Thoracic aorta (tissue), 2 donors: ENCODE measurements around the gene RAB36. TPM values are rescaled to one million over a fixed set of nuclear protein-coding genes. Genes with fewer than 3 reads are reported as not detected.
A peak's percentile ranks its signal among the peaks of the same experiment; 100 is the strongest.

Experiments
- ATAC-seq: fragments of 150-250 bp; one replicate; pipeline ENCODE4 v1.8.0; 2017; ENCODE audit warnings: low read depth; ENCODE audit not compliant: insufficient number of reproducible peaks, low FRiP score
- DNase-seq: peaks from one replicate; pipeline ENCODE4 v3.0.0-alpha.2; 2020; ENCODE audit warnings: low spot score
- H3K27ac ChIP-seq, 2 donors: fragments of 200-600 bp; sonication (generic); 1 replicate in 1 of 2; 2 replicates in 1 of 2; pipeline ENCODE4 v1.5.1; 2016; ENCODE audit warnings: mild to moderate bottlenecking in 2 of 2, moderate library complexity in 2 of 2
- H3K27me3 ChIP-seq: fragments of 200-600 bp; sonication (generic); replicated peaks from 2 replicates; pipeline ENCODE4 v1.6.0; 2016; ENCODE audit warnings: mild to moderate bottlenecking; ENCODE audit not compliant: insufficient read depth
- H3K36me3 ChIP-seq: fragments of 200-600 bp; sonication (generic); one replicate; pipeline ENCODE4 v1.5.1; 2016
- H3K4me1 ChIP-seq, 2 donors: fragments of 200-600 bp; sonication (generic); 1 replicate in 1 of 2; 2 replicates in 1 of 2; pipeline versions ENCODE4 v1.5.1 to v1.6.0; 2016; ENCODE audit warnings: low read depth in 2 of 2, mild to moderate bottlenecking in 1 of 2; ENCODE audit not compliant: control insufficient read depth in 1 of 2
- H3K4me3 ChIP-seq: fragments of 200-600 bp; sonication (generic); 2 replicates; pipeline ENCODE4 v1.5.1; 2016; ENCODE audit warnings: mild to moderate bottlenecking
- H3K9me3 ChIP-seq: fragments of 200-600 bp; sonication (generic); 2 replicates; pipeline ENCODE4 v1.5.1; 2016
- CTCF ChIP-seq: fragments of 200-600 bp; sonication (generic); IDR thresholded peaks from one replicate; pipeline ENCODE4 v1.5.1; 2019; ENCODE audit warnings: antibody characterized with exemption
- total RNA-seq, 2 donors: library from RNA; depleted of rRNA; stranded (reverse); fragments of >200 nt; gene quantifications; one replicate each; pipeline versions ENCODE4 v1.1.0 to v1.2.3, GENCODE V29; 2016

The RAB36 gene
- total RNA-seq, 2 donors from 2014 or later: 3.5 to 4.5 TPM

- ATAC-seq: no peak
- H3K4me3 ChIP-seq: peak overlapping the region; percentile 72
- H3K36me3 ChIP-seq: no peaks in the 10 kb centered on the region
- no peak for DNase-seq
- peak overlapping the region; percentile 20 to 53 for H3K27ac ChIP-seq
- no peak for TF ChIP-seq CTCF
- no peaks in the 10 kb centered on the region for H3K27me3 ChIP-seq
- peaks cover 38 to 71% of the 10 kb centered on the region in 2 donors for H3K4me1 ChIP-seq
- H3K9me3 ChIP-seq: no peaks in the 10 kb centered on the region
Observed at GRCh38 chr22:23182309-23183060, 37.2 kb downstream of the RAB36 start.

- Histone ChIP-seq H3K36me3 (no peaks in the 10 kb centered on the region), H3K27ac (peak overlapping the region; percentile 20 to 53), H3K4me3 (peak overlapping the region; percentile 72), H3K4me1 (peaks cover 42 to 74% of the 10 kb centered on the region in 2 donors), H3K9me3 (no peaks in the 10 kb centered on the region), H3K27me3 (no peaks in the 10 kb centered on the region)
- ATAC-seq: no peak
- DNase-seq: no peak
- no peak for TF ChIP-seq CTCF
Observed at GRCh38 chr22:23183061-23183698, 37.9 kb downstream of the RAB36 start.

- Histone ChIP-seq H3K36me3 (no peaks in the 10 kb centered on the region), H3K4me1 (peaks cover 36 to 66% of the 10 kb centered on the region in 2 donors), H3K27me3 (no peaks in the 10 kb centered on the region), H3K9me3 (no peaks in the 10 kb centered on the region), H3K27ac (peak overlapping the region; percentile 22 to 53), H3K4me3 (peak overlapping the region; percentile 72)
- TF ChIP-seq CTCF: no peak
- DNase-seq (no peak), ATAC-seq (no peak)
Observed at GRCh38 chr22:23184100-23184763, 39.0 kb downstream of the RAB36 start.

GRCh38 chr22:23184764-23185113 lies 39.5 kb downstream of the RAB36 start:
- peaks cover 31 to 61% of the 10 kb centered on the region in 2 donors for H3K4me1 ChIP-seq
- no peaks in the 10 kb centered on the region for H3K27me3 ChIP-seq
- H3K4me3 ChIP-seq: peak overlapping the region; percentile 72
- no peak for TF ChIP-seq CTCF
- no peak for DNase-seq
- no peak for ATAC-seq
- H3K27ac ChIP-seq: peak overlapping the region in 1 of 2 donors; percentile 22
- no peaks in the 10 kb centered on the region for H3K9me3 ChIP-seq
- no peaks in the 10 kb centered on the region for H3K36me3 ChIP-seq

- Histone ChIP-seq H3K36me3 (peaks cover 12% of the 10 kb centered on the region), H3K27ac (peak overlapping the region; percentile 27 to 47), H3K4me3 (no peak overlapping the region), H3K4me1 (peaks cover 26 to 58% of the 10 kb centered on the region in 2 donors), H3K9me3 (no peaks in the 10 kb centered on the region), H3K27me3 (no peaks in the 10 kb centered on the region)
- TF ChIP-seq CTCF: no peak
- ATAC-seq (no peak), DNase-seq (no peak)
Observed at GRCh38 chr22:23187211-23187610, 41.9 kb downstream of the RAB36 start.
